Upper lobe of right lung (tissue), 1 donor: ENCODE measurements around the gene YWHAG. TPM values are rescaled to one million over a fixed set of nuclear protein-coding genes. Genes with fewer than 3 reads are reported as not detected.
"Not testable (repeated sequence)": the region's sequence is repeated elsewhere in the genome, so short reads cannot be mapped to it uniquely, and the experiment has no call there.

Source experiments
- ATAC-seq: fragments of 200-7000 bp; cut with Tn5 transposase; one replicate; pipeline ENCODE4 v1.9.1; 2020; ENCODE audit warnings: mild to moderate bottlenecking, moderate library complexity
- DNase-seq: peaks from one replicate; pipeline ENCODE4 v3.0.0-alpha.2; 2020
- H3K27ac ChIP-seq: fragments of 200-600 bp; one replicate; pipeline ENCODE4 v1.8.0; 2022
- H3K27me3 ChIP-seq: fragments of 200-600 bp; one replicate; pipeline ENCODE4 v1.8.0; 2022; ENCODE audit warnings: mild to moderate bottlenecking
- H3K36me3 ChIP-seq: fragments of 200-600 bp; one replicate; pipeline ENCODE4 v1.8.0; 2022
- H3K4me1 ChIP-seq: fragments of 200-600 bp; one replicate; pipeline ENCODE4 v1.8.0; 2022
- H3K4me3 ChIP-seq: fragments of 200-600 bp; one replicate; pipeline ENCODE4 v1.8.0; 2022; ENCODE audit warnings: mild to moderate bottlenecking
- H3K9me3 ChIP-seq: fragments of 200-600 bp; one replicate; pipeline ENCODE4 v1.8.0; 2022
- CTCF ChIP-seq: fragments of 200-600 bp; IDR thresholded peaks from one replicate; pipeline ENCODE4 v1.8.0; 2022; ENCODE audit warnings: antibody characterized with exemption
- intact Hi-C: fragments of 100-400 bp; cut with DNase I; formaldehyde crosslinking; loops from one replicate; pipeline ENCODE4 v1.11.0; 2022
- total RNA-seq: library from RNA; stranded (reverse); fragmentation: NEBNext Ultra II Directional; extraction: Animal tissue kit (Norgen Biotek cat#: 25700); gene quantifications from one replicate; pipeline ENCODE4 v1.2.1, GENCODE V29; 2021
- donor health status: DM: no; HTN: yes; CAD: no; lungs with severe emphysema.

YWHAG gene
- total RNA-seq, 1 donor from 2014 or later: 102 TPM

DNA sequence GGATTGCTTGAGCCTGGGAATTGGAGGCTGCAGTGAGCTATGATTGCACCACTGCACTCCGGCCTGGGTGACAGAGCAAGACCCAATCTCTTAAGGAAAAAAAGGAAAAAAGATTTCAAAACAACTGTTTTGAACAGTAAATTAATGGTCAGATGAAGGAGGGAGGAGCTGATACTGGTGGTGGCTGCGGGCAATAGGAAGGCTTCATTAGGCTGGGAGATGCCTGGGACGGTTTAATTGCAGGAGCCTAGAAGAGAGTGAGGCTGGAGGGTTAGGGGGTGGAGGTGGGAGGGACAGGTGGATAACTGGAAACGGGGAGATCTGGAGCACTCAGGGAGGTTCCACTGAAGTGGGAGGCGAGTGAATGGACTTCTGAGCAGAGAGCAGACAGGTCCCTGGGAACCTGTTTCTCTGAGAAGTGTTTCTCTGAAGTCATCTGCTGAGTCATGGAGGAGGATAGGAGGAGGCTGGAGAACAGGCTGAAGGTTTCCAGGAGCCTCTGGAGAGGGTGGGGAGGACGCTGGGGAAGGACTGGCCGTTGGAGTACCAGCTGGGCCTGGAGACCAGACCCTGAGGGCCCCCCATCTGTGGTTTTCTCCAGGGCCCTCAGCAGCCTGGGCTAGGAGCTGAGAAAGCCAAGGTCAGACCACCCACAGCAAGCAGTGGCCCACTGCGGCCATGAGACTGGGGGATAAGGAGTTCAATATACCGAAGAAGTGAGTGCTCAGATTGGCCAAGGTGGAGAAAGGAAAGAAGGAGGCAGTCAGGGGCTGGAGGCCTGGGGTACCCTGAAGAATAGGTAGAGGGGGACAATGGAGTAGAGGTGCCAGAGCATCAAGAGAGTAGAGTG is 14.4 kb upstream of the YWHAG start:
- TF ChIP-seq CTCF: no peak
- intact Hi-C loops: no loop called here
- Histone ChIP-seq H3K27me3 (no peaks in the 10 kb centered on the region), H3K9me3 (no peaks in the 10 kb centered on the region), H3K4me1 (no peaks in the 10 kb centered on the region), H3K4me3 (no peak overlapping the region), H3K27ac (no peak overlapping the region), H3K36me3 (no peaks in the 10 kb centered on the region)
- DNase-seq (no peak), ATAC-seq (peak; percentile 80)

GRCh38 chr7:76371396-76371795 is 12.6 kb upstream of the YWHAG start:
- no peaks in the 10 kb centered on the region for H3K27me3 ChIP-seq
- intact Hi-C loops: no loop called here
- H3K9me3 ChIP-seq: no peaks in the 10 kb centered on the region
- no peak overlapping the region for H3K4me3 ChIP-seq
- H3K36me3 ChIP-seq: no peaks in the 10 kb centered on the region
- TF ChIP-seq CTCF: no peak
- H3K27ac ChIP-seq: no peak overlapping the region
- no peak for ATAC-seq
- H3K4me1 ChIP-seq: no peaks in the 10 kb centered on the region
- DNase-seq: no peak

- DNase-seq: no peak
These were observed 10.2 kb upstream of the YWHAG start for GRCh38 chr7:76369018-76369417.

DNA sequence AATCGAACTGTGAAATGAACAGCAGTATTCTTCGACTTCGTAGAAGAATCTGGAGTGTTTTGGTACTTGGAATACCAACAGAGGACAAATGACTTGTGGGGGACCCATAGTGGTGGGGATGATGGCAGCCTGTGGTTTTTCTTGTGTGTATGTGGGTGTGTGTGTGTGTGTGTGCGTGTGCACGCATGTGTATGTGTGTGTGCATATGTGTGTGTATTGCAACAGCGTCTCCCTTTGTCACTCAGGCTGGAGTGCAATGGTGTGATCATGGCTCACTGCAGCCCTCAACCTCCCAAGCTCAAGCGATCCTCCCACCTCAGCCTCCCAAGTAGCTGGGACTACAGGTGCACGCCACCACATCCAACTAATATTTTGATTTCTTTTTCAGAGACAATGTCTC is 9.4 kb upstream of the YWHAG start:
- intact Hi-C loops: no loop called here
- DNase-seq: no peak
- no peaks in the 10 kb centered on the region for H3K9me3 ChIP-seq

More at GRCh38 chr7:76369018-76369417, 10.2 kb upstream of the YWHAG start:
- ATAC-seq: no peak
- intact Hi-C loops: no loop called here
- Histone ChIP-seq H3K27me3 (no peaks in the 10 kb centered on the region), H3K36me3 (no peaks in the 10 kb centered on the region), H3K4me3 (no peak overlapping the region), H3K9me3 (no peaks in the 10 kb centered on the region), H3K4me1 (peaks cover 12% of the 10 kb centered on the region), H3K27ac (no peak overlapping the region)
- no peak for TF ChIP-seq CTCF

DNA sequence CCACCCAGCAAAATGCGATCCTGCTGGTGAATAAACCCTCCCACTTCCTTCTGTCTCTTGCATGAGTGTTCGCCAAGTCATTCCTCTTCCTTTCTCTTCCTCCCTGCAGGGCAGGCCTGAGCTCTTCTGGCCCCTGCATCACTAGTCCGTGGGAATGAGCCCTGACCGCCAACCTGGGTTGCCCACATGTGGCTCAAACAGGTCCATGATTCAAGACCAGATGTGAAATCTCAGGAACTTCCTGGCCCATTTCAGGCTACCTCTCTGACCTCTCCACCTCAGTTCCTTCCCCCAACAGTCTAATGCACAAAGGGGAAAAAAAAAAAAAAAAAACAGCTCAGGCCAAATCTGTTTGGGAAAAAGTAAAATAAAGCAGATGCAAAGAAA is 5.4 kb upstream of the YWHAG start:
- peak overlapping the region; percentile 83 for H3K27ac ChIP-seq
- no peaks in the 10 kb centered on the region for H3K27me3 ChIP-seq
- no peak for TF ChIP-seq CTCF
- intact Hi-C loops: no loop called here
- peak; percentile 4 for ATAC-seq
- DNase-seq: peak; percentile 66
- peaks cover 27% of the 10 kb centered on the region for H3K4me1 ChIP-seq
- no peak overlapping the region for H3K4me3 ChIP-seq
- H3K36me3 ChIP-seq: no peaks in the 10 kb centered on the region
- no peaks in the 10 kb centered on the region for H3K9me3 ChIP-seq

More for the DNA sequence above, 9.4 kb upstream of the YWHAG start:
- Histone ChIP-seq H3K27me3 (no peaks in the 10 kb centered on the region), H3K36me3 (no peaks in the 10 kb centered on the region), H3K4me1 (peaks cover 15% of the 10 kb centered on the region), H3K27ac (no peak overlapping the region), H3K4me3 (no peak overlapping the region)
- TF ChIP-seq CTCF: no peak
- ATAC-seq: no peak

GRCh38 chr7:76363754-76364153 is 5.0 kb upstream of the YWHAG start:
- H3K36me3 ChIP-seq, H3K9me3 ChIP-seq, H3K4me3 ChIP-seq, H3K27me3 ChIP-seq, ATAC-seq, intact Hi-C loops, DNase-seq: not testable (repeated sequence)
- peak overlapping the region; percentile 83 for H3K27ac ChIP-seq
- H3K4me1 ChIP-seq: peaks cover 27% of the 10 kb centered on the region
